WERI-Rb-1 (cell line): ENCODE data around the gene ZNF791.
A peak's percentile ranks its signal among the peaks of the same experiment; 100 is the strongest.

Source experiments
- DNase-seq: peaks from one replicate; pipeline ENCODE4 v3.0.0-alpha.2; 2020
- H3K27ac ChIP-seq: fragments of 250-450 bp; sonication (Bioruptor Pico); 2 replicates; pipeline ENCODE4 v1.5.1; 2020; ENCODE audit warnings: mild to moderate bottlenecking, moderate library complexity
- H3K27me3 ChIP-seq: fragments of 250-450 bp; sonication (Bioruptor Pico); 2 replicates; pipeline ENCODE4 v1.5.1; 2021; ENCODE audit warnings: mild to moderate bottlenecking, low read depth, moderate library complexity; ENCODE audit not compliant: insufficient read depth, severe bottlenecking
- H3K36me3 ChIP-seq: fragments of 250-450 bp; sonication (Bioruptor Pico); 2 replicates; pipeline ENCODE4 v1.5.1; 2020; ENCODE audit warnings: mild to moderate bottlenecking, moderate library complexity
- H3K4me3 ChIP-seq: 2 replicates; pipeline ENCODE4 v1.5.1; 2011; ENCODE audit warnings: low read depth, mild to moderate bottlenecking, control low read depth, low read length
- H3K9me3 ChIP-seq: fragments of 250-450 bp; sonication (Bioruptor Pico); 2 replicates; pipeline ENCODE4 v1.5.1; 2021; ENCODE audit warnings: mild to moderate bottlenecking, moderate library complexity; ENCODE audit not compliant: severe bottlenecking
- TF ChIP-seq, protein P1 (sequence below): IDR thresholded peaks from 2 replicates; pipeline ENCODE4 v1.5.1; 2011; ENCODE audit warnings: low read depth, mild to moderate bottlenecking, control low read depth, inconsistent platforms, low read length

Gene ZNF791

GRCh38 chr19:12656899-12657571 is 46.3 kb downstream of the ZNF791 start:
- DNase-seq = peak; percentile 39
- TF ChIP-seq, protein P1, sequence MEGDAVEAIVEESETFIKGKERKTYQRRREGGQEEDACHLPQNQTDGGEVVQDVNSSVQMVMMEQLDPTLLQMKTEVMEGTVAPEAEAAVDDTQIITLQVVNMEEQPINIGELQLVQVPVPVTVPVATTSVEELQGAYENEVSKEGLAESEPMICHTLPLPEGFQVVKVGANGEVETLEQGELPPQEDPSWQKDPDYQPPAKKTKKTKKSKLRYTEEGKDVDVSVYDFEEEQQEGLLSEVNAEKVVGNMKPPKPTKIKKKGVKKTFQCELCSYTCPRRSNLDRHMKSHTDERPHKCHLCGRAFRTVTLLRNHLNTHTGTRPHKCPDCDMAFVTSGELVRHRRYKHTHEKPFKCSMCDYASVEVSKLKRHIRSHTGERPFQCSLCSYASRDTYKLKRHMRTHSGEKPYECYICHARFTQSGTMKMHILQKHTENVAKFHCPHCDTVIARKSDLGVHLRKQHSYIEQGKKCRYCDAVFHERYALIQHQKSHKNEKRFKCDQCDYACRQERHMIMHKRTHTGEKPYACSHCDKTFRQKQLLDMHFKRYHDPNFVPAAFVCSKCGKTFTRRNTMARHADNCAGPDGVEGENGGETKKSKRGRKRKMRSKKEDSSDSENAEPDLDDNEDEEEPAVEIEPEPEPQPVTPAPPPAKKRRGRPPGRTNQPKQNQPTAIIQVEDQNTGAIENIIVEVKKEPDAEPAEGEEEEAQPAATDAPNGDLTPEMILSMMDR = no peak
- Histone ChIP-seq H3K9me3 (no peaks in the 10 kb centered on the region), H3K4me3 (no peak overlapping the region), H3K27me3 (no peaks in the 10 kb centered on the region), H3K27ac (no peak overlapping the region), H3K36me3 (peaks cover 28% of the 10 kb centered on the region)

DNA sequence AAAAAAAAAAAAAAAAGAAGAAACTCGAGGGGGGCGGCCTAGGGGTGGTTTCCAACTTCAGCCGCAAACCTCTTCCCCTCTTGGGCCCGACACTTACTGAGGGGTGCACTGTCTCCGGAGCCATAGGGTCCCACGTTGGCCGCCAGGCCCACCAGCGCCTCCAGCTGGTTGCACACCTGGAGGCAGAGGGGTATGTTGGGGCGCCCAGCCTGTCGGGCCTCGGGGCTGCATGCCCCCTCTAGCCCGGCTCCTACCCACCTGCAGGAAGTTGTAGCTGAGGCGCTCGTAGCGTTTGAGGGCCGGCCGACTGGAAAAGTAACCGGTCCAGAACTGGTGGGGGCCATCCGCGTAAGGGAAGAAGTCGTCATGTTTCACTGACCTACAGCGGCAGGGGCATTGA is 47.2 kb downstream of the ZNF791 start:
- DNase-seq = no peak
- Histone ChIP-seq H3K9me3 (no peaks in the 10 kb centered on the region), H3K36me3 (peaks cover 37% of the 10 kb centered on the region), H3K4me3 (no peak overlapping the region), H3K27me3 (no peaks in the 10 kb centered on the region), H3K27ac (no peak overlapping the region)
- TF ChIP-seq, protein P1 = peak; percentile 25; the same call in 1 of the 2 replicates

- peaks cover 48% of the 10 kb centered on the region for H3K36me3 ChIP-seq
- no peak overlapping the region for H3K4me3 ChIP-seq
- no peak for DNase-seq
- H3K27me3 ChIP-seq = no peaks in the 10 kb centered on the region
- no peaks in the 10 kb centered on the region for H3K9me3 ChIP-seq
- TF ChIP-seq, protein P1 = no peak
- H3K27ac ChIP-seq = no peak overlapping the region
Measured at GRCh38 chr19:12660980-12661379, 50.3 kb downstream of the ZNF791 start.

DNA sequence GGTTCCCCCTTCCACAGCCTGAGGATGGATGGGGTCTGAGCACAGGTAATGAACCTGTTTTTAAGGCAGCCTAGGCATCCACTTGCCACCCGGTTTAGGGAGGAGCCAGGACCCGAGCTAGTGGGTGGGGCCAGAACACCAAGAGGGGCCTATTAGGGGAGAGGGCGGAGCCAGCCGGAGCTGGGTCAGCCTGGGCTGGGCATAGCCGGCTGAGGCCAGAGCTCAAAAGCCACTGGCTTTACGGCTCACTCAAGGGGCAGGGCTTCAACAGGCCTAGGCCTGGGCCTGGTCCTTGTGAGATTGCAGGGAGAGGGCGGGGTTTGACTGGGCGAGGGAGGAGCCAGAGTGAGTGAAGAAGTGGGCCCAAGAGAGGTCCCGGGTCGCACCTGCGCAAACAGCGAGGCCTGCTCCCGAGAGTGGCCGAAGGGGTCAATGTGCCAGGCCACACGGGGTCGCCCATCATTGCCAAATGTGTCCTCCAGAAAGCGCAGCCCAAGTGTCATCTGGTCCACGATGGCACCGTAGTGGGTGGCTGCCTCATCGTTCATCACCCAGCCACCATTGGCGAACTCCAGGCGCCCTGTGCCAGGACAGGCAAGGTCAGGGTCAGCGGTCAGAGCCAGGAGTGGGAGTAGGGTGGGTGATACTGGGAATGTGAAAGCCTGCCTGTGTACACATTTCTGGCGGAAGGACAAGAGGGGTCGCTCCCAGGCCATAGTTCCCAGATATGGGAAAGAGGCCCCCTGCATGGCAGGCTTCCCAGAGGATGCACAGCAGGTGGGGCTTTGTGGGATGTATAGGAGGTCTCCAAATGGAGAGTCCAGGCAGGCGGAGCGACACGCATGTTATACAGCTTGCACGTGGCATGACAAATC is 53.9 kb downstream of the ZNF791 start:
- Histone ChIP-seq H3K27ac (no peak overlapping the region), H3K4me3 (no peak overlapping the region), H3K36me3 (peaks cover 56% of the 10 kb centered on the region), H3K9me3 (no peaks in the 10 kb centered on the region), H3K27me3 (no peaks in the 10 kb centered on the region)
- TF ChIP-seq, protein P1 = no peak
- DNase-seq = peak; percentile 65

DNA sequence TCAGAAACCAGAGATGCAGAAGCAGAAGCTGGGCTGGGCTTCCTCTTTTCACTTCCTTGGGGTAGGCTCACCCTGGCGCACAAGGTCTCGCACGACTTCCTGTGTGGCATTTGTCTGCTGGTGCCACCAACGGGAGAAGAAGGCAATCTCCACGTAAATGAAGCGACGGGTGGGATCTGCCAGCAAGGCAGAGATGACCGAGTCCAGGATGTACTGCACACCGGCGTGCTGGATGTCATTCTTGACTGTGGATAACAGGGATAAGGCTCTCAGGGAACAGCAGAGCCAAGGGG is 54.5 kb downstream of the ZNF791 start:
- peaks cover 56% of the 10 kb centered on the region for H3K36me3 ChIP-seq
- DNase-seq = no peak
- no peaks in the 10 kb centered on the region for H3K9me3 ChIP-seq
- H3K27me3 ChIP-seq = no peaks in the 10 kb centered on the region
- no peak overlapping the region for H3K4me3 ChIP-seq
- TF ChIP-seq, protein P1 = no peak
- H3K27ac ChIP-seq = no peak overlapping the region
